H9 (cell line): Measurements from ENCODE around the gene ARL6IP6. TPM values are rescaled to one million over a fixed set of nuclear protein-coding genes. Genes with fewer than 3 reads are reported as not detected.

Experiments
- DNase-seq: peaks from one replicate; pipeline ENCODE4 v3.0.0-alpha.2; 2017
- H2AFZ ChIP-seq: one replicate; pipeline ENCODE4 v1.6.1; 2013; ENCODE audit warnings: mild to moderate bottlenecking, low read length, control low read depth, moderate library complexity
- H2AK5ac ChIP-seq: 2 replicates; pipeline ENCODE4 v1.6.1; 2013; ENCODE audit warnings: low read length, control low read depth, mixed read lengths; ENCODE audit not compliant: insufficient read length
- H2BK120ac ChIP-seq: one replicate; pipeline ENCODE4 v1.6.1; 2013; ENCODE audit warnings: low read depth, mild to moderate bottlenecking, low read length, control low read depth, inconsistent platforms; ENCODE audit not compliant: poor library complexity, severe bottlenecking
- H2BK12ac ChIP-seq: 2 replicates; pipeline ENCODE4 v1.6.1; 2013; ENCODE audit warnings: low read length, control low read depth, mixed read lengths, low read depth; ENCODE audit not compliant: insufficient read length
- H2BK15ac ChIP-seq: 2 replicates; pipeline ENCODE4 v1.6.1; 2013; ENCODE audit warnings: low read depth, low read length, control low read depth
- H2BK20ac ChIP-seq: one replicate; pipeline ENCODE4 v1.6.1; 2013; ENCODE audit warnings: low read depth, mild to moderate bottlenecking, low read length, control low read depth, inconsistent platforms; ENCODE audit not compliant: poor library complexity, severe bottlenecking
- H2BK5ac ChIP-seq: 2 replicates; pipeline ENCODE4 v1.6.1; 2013; ENCODE audit warnings: low read length, control low read depth, mixed read lengths; ENCODE audit not compliant: insufficient read length
- H3K14ac ChIP-seq: 2 replicates; pipeline ENCODE4 v1.6.1; 2013; ENCODE audit warnings: low read length, control low read depth; ENCODE audit not compliant: insufficient read depth
- H3K18ac ChIP-seq: 2 replicates; pipeline ENCODE4 v1.6.1; 2013; ENCODE audit warnings: low read depth, mild to moderate bottlenecking, mixed read lengths, low read length, control low read depth; ENCODE audit not compliant: insufficient read length
- H3K23ac ChIP-seq: 2 replicates; pipeline ENCODE4 v1.6.1; 2013; ENCODE audit warnings: low read length, control low read depth, mixed read lengths, low read depth; ENCODE audit not compliant: insufficient read length
- H3K23me2 ChIP-seq: 2 replicates; pipeline ENCODE4 v1.6.1; 2013; ENCODE audit warnings: low read depth, mild to moderate bottlenecking, mixed read lengths, low read length, control low read depth; ENCODE audit not compliant: insufficient read length, poor library complexity, severe bottlenecking
- H3K27ac ChIP-seq: 2 replicates; pipeline ENCODE4 v1.5.1; 2013; ENCODE audit warnings: low read length, control low read depth, mixed read lengths, low read depth; ENCODE audit not compliant: insufficient read length
- H3K27me3 ChIP-seq: 2 replicates; pipeline ENCODE4 v1.6.1; 2013; ENCODE audit warnings: low read length, control low read depth, inconsistent platforms; ENCODE audit not compliant: insufficient read depth
- H3K4ac ChIP-seq: 2 replicates; pipeline ENCODE4 v1.6.1; 2013; ENCODE audit warnings: low read depth, mild to moderate bottlenecking, control low read depth, inconsistent platforms, low read length, moderate library complexity
- H3K4me1 ChIP-seq: 2 replicates; pipeline ENCODE4 v1.6.1; 2013; ENCODE audit warnings: low read length, control low read depth, inconsistent platforms; ENCODE audit not compliant: insufficient read depth
- H3K4me2 ChIP-seq: 2 replicates; pipeline ENCODE4 v1.6.1; 2013; ENCODE audit warnings: low read length, control low read depth, mixed read lengths; ENCODE audit not compliant: insufficient read length, insufficient read depth
- H3K56ac ChIP-seq: 2 replicates; pipeline ENCODE4 v1.6.1; 2013; ENCODE audit warnings: low read depth, mild to moderate bottlenecking, mixed read lengths, low read length, control low read depth; ENCODE audit not compliant: insufficient read length
- H3K79me1 ChIP-seq: 2 replicates; pipeline ENCODE4 v1.6.1; 2013; ENCODE audit warnings: low read depth, mild to moderate bottlenecking, moderate library complexity, low read length, control low read depth, inconsistent platforms; ENCODE audit not compliant: insufficient read depth, poor library complexity, severe bottlenecking
- H3K79me2 ChIP-seq: 2 replicates; pipeline ENCODE4 v1.6.1; 2013; ENCODE audit warnings: low read length, control low read depth, inconsistent platforms; ENCODE audit not compliant: insufficient read depth
- H3K9ac ChIP-seq: 2 replicates; pipeline ENCODE4 v1.6.1; 2013; ENCODE audit warnings: low read length, control low read depth, mixed read lengths; ENCODE audit not compliant: insufficient read length; ENCODE audit errors: extremely low read depth
- H3K9me3 ChIP-seq: one replicate; pipeline ENCODE4 v1.6.1; 2013; ENCODE audit warnings: low read depth, low read length, inconsistent platforms; ENCODE audit not compliant: control insufficient read depth
- H3T11ph ChIP-seq: one replicate; pipeline ENCODE4 v1.6.1; 2013; ENCODE audit warnings: mild to moderate bottlenecking, low read length, control low read depth, inconsistent platforms
- H4K20me1 ChIP-seq: one replicate; pipeline ENCODE4 v1.6.1; 2013; ENCODE audit not compliant: control insufficient read depth, insufficient read length, insufficient read depth
- H4K5ac ChIP-seq: 2 replicates; pipeline ENCODE4 v1.6.1; 2013; ENCODE audit warnings: low read depth, mild to moderate bottlenecking, mixed read lengths, low read length, control low read depth; ENCODE audit not compliant: insufficient read length
- H4K8ac ChIP-seq: replicated peaks from 2 replicates; pipeline ENCODE4 v1.6.1; 2013; ENCODE audit warnings: low read length, control low read depth, mixed read lengths, low read depth; ENCODE audit not compliant: insufficient read length
- H4K91ac ChIP-seq: 2 replicates; pipeline ENCODE4 v1.6.1; 2013; ENCODE audit warnings: low read depth, mild to moderate bottlenecking, moderate library complexity, mixed read lengths, low read length, control low read depth; ENCODE audit not compliant: insufficient read length
- H3K27ac Mint-ChIP-seq, 3 experiments: 2 replicates in 2 of 3; 3 replicates in 1 of 3; pipeline ENCODE4 v1.8.0; 2020 to 2021; ENCODE audit warnings: mixed read lengths in 3 of 3, mild to moderate bottlenecking in 1 of 3, moderate library complexity in 1 of 3
- H3K27me3 Mint-ChIP-seq: 2 replicates; pipeline ENCODE4 v1.8.0; 2021; ENCODE audit warnings: low read depth, mild to moderate bottlenecking, moderate library complexity, mixed read lengths
- H3K36me3 Mint-ChIP-seq, 3 experiments: 2 replicates in 2 of 3; 3 replicates in 1 of 3; pipeline ENCODE4 v1.8.0; 2020 to 2021; ENCODE audit warnings: low read depth in 3 of 3, mixed read lengths in 3 of 3; ENCODE audit not compliant: insufficient read depth in 1 of 3
- H3K4me1 Mint-ChIP-seq, 2 experiments: 2 replicates each; pipeline ENCODE4 v1.8.0; 2020; ENCODE audit warnings: mixed read lengths in 2 of 2
- H3K4me3 Mint-ChIP-seq, 2 experiments: 2 replicates in 1 of 2; 3 replicates in 1 of 2; pipeline ENCODE4 v1.8.0; 2020 to 2021; ENCODE audit warnings: mild to moderate bottlenecking in 2 of 2, mixed read lengths in 2 of 2, moderate library complexity in 1 of 2
- H3K9me3 Mint-ChIP-seq, 2 experiments: 2 replicates in 1 of 2; 3 replicates in 1 of 2; pipeline ENCODE4 v1.8.0; 2020; ENCODE audit warnings: mild to moderate bottlenecking in 2 of 2, mixed read lengths in 2 of 2, moderate library complexity in 1 of 2
- WGBS: extraction: QIAGEN DNeasy Blood & Tissue Kit; methylation state at CpG from one replicate; pipeline ENCODE4 v1.1.7; 2013; ENCODE audit warnings: missing lambda C conversion rate, low lambda C conversion rate, mixed read lengths; ENCODE audit not compliant: insufficient read length; ENCODE audit errors: extremely low coverage; 5-methylcytosine and 5-hydroxymethylcytosine counted together
- total RNA-seq: library from RNA; stranded (reverse); gene quantifications from 2 replicates; pipeline ENCODE4 v1.2.1, GENCODE V29; 2021
- TF ChIP-seq, protein P1 (sequence below): fragments of 200-600 bp; sonication (generic); conservative IDR thresholded peaks from 3 replicates; pipeline ENCODE4 v1.8.0; 2021; ENCODE audit warnings: antibody characterized with exemption, mild to moderate bottlenecking

Gene ARL6IP6
- total RNA-seq, 1 experiment from 2014 or later, result 27.3 TPM

DNA sequence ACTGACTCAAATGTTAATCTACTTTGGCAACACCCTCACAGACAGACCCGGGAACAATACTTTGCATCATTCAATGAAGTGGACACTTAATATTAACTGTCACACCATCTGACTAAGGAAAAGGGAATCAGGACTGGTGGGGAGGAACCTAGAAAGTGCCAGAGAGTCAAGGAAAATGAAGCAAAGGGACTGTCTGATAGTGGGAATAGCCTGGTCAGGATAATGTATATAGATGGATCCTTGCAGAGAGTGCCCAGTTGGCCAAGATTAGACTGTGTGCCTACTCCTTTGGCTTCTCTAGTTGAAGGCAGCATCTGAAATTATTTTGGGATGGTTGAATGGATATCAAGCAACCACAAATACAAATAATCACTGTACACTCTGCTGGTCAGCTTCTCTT lies 45.2 kb downstream of the ARL6IP6 start:
- no peak overlapping the region for H3K27ac Mint-ChIP-seq
- H2BK120ac ChIP-seq, result no peak overlapping the region
- DNase-seq, result no peak
- H3K14ac ChIP-seq, result no peak overlapping the region
- H3K9me3 Mint-ChIP-seq, result no peaks in the 10 kb centered on the region
- no peak overlapping the region for H2AFZ ChIP-seq
- H4K8ac ChIP-seq, result no peak overlapping the region
- peaks cover 4 to 13% (median 12%) of the 10 kb centered on the region in 3 experiments; a peak in 5 of 7 replicates for H3K36me3 Mint-ChIP-seq
- no peak overlapping the region for H2BK12ac ChIP-seq
- H4K20me1 ChIP-seq, result no peaks in the 10 kb centered on the region
- no peak overlapping the region for H2BK20ac ChIP-seq
- no peak overlapping the region for H4K5ac ChIP-seq
- H2AK5ac ChIP-seq, result no peak overlapping the region
- no peak overlapping the region for H3K9ac ChIP-seq
- H2BK5ac ChIP-seq, result no peak overlapping the region
- WGBS, result no CpG with 5 or more reads among the region's 1 CpG
- H3K4me1 Mint-ChIP-seq, result no peaks in the 10 kb centered on the region
- no peaks in the 10 kb centered on the region for H3K4me1 ChIP-seq
- no peaks in the 10 kb centered on the region for H3K9me3 ChIP-seq
- TF ChIP-seq, protein P1, sequence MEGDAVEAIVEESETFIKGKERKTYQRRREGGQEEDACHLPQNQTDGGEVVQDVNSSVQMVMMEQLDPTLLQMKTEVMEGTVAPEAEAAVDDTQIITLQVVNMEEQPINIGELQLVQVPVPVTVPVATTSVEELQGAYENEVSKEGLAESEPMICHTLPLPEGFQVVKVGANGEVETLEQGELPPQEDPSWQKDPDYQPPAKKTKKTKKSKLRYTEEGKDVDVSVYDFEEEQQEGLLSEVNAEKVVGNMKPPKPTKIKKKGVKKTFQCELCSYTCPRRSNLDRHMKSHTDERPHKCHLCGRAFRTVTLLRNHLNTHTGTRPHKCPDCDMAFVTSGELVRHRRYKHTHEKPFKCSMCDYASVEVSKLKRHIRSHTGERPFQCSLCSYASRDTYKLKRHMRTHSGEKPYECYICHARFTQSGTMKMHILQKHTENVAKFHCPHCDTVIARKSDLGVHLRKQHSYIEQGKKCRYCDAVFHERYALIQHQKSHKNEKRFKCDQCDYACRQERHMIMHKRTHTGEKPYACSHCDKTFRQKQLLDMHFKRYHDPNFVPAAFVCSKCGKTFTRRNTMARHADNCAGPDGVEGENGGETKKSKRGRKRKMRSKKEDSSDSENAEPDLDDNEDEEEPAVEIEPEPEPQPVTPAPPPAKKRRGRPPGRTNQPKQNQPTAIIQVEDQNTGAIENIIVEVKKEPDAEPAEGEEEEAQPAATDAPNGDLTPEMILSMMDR, result no peak
- no peaks in the 10 kb centered on the region for H3K79me2 ChIP-seq
- H3T11ph ChIP-seq, result no peak overlapping the region
- no peak overlapping the region for H3K4me2 ChIP-seq
- no peaks in the 10 kb centered on the region for H3K79me1 ChIP-seq
- H3K23ac ChIP-seq, result no peak overlapping the region
- no peak overlapping the region for H3K4ac ChIP-seq
- H3K27me3 ChIP-seq, result no peaks in the 10 kb centered on the region
- H3K23me2 ChIP-seq, result no peaks in the 10 kb centered on the region
- no peak overlapping the region for H3K18ac ChIP-seq
- no peak overlapping the region for H2BK15ac ChIP-seq
- H3K27ac ChIP-seq, result no peak overlapping the region
- H3K56ac ChIP-seq, result no peak overlapping the region
- H3K27me3 Mint-ChIP-seq, result 0 out of 2 replicates have a peak, but pooled peaks cover 2% of the 10 kb centered on the region
- no peak overlapping the region for H3K4me3 Mint-ChIP-seq
- H4K91ac ChIP-seq, result no peak overlapping the region
